Fibroblast of pulmonary artery (primary cell): ENCODE measurements around the gene YTHDF1.
"Not testable (repeated sequence)": the region's sequence is repeated elsewhere in the genome, so short reads cannot be mapped to it uniquely, and the experiment has no call there.

Experiments used
- DNase-seq: peaks from one replicate; pipeline ENCODE4 v3.0.0-alpha.2; 2010; ENCODE audit warnings: low read depth
- H3K4me3 ChIP-seq: replicated peaks from 2 replicates; pipeline ENCODE4 v1.5.1; 2011; ENCODE audit warnings: low read depth, mild to moderate bottlenecking, control low read depth, low read length, moderate library complexity
- CTCF ChIP-seq: IDR thresholded peaks from 2 replicates; pipeline ENCODE4 v1.5.1; 2011; ENCODE audit warnings: mild to moderate bottlenecking, control low read depth, low read length, inconsistent platforms; ENCODE audit errors: missing control alignments

YTHDF1 gene

DNA sequence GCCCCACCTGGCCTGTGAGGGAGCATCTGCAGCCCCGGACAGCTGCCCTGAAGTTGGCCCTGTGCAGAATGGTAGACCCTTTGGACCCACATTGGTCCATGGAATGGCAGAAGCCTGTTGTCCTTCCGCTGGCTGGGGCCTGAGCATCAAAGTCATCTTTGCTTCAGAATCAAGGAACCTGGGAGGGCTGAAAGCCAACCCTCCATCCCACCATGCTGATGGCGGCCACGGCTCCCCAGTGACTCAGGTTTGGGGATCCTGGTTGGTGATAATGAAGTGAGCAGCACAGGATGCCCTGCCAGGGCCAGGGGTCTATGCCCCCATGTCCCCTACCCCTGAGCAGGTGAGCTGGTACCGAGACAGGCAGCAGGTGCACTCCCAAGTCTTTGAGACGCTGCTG, 52.8 kb downstream of the YTHDF1 start:
- no peak for DNase-seq
- TF ChIP-seq CTCF: no peak
- no peak overlapping the region for H3K4me3 ChIP-seq

- no peak for DNase-seq
- no peak overlapping the region for H3K4me3 ChIP-seq
- no peak for TF ChIP-seq CTCF
Measured at GRCh38 chr20:63162206-63162795, 53.6 kb downstream of the YTHDF1 start.

- DNase-seq: no peak
- no peak overlapping the region for H3K4me3 ChIP-seq
- no peak for TF ChIP-seq CTCF
Measured at GRCh38 chr20:63161176-63161651, 54.7 kb downstream of the YTHDF1 start.

DNA sequence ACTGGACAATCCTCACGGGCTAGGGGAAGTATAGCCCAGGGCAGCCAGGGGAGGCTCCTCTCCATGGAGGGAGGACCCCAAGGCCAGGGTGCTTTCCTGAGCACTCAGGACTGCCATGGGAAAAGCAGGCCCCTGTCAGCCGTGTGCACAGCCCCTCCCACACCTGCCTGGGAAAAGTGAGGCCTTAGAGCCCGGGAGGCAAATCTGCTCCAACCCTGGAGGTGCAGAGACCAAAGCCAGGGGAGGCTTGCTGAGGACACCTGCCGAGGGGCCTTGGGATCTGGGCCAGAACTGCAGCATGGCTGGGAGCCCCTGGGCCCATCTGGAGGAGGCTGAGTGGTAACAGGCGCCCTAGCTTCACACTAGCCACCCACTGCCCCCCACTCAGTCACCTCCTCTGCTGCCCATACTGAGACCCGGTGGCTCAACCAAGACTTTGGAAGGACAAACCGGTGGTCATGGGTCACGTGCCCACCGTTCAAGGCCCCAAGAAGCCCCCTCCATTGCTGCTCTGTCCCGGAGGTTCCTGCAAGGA, 55.2 kb downstream of the YTHDF1 start:
- no peak overlapping the region for H3K4me3 ChIP-seq
- DNase-seq: no peak
- TF ChIP-seq CTCF: no peak

DNA sequence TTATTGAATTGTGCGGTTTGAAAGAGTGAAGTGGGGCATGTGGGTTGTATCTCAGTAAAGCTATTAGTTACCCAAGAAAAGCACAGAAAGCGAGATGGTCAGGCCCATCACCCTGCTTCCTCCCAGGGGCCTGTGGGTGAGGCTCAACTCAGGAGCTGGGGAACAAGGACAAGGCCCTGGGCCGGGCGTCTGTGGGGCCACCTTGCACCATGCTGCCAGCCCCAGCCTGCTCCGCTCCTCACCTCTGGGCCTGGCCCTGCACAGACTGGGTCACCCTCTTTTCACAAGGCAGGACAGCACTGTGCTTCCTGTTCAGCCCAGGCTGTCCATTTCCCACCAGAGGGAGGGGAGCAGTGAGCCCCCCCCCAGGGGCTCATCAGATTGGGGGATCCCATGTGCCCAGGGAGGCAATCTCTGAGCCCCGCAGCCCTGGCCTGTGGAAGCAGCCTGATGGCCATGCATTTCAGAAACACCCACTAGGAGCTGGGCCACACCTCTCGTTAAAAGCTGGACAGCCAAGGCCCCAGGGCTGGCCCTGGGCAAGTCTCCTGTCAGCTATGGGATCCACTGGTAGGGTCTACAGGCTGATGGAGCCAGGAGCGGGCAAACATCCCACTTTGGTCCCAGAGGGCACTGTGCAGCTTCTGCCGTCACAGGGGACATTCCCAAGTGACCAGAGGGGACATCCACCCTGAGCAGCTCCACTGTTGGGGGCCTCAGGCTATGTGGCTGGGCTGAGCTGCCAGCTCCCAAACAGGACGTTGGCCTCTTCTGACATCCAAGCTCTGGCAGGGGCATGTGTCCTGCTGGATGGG, 55.9 kb downstream of the YTHDF1 start:
- DNase-seq: no peak
- H3K4me3 ChIP-seq: no peak overlapping the region
- no peak for TF ChIP-seq CTCF

DNA sequence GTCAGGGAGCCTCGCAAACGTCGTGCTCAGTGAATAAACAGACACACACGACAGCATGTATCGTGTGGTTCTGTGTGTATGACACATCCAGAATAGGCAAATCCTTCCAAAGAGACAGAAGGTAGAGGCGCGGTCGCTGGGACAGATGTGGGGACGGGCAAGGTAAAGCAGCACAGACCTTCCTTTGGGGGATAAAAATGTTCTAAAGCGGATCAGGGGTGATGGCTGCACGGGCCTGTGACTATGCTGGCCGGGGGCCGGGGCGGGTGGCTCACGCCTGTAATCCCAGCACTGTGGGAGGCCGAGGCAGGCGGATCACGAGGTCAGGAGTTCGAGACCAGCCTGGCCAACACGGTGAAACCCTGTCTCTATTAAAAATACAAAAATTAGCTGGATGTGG, 56.7 kb downstream of the YTHDF1 start:
- not testable (repeated sequence) for H3K4me3 ChIP-seq, DNase-seq

- H3K4me3 ChIP-seq: no peak overlapping the region
- no peak for TF ChIP-seq CTCF
- no peak for DNase-seq
Measured at GRCh38 chr20:63158845-63159244, 57.1 kb downstream of the YTHDF1 start.
